ENCODE measurements around the gene C16orf95.

The C16orf95 gene

DNA sequence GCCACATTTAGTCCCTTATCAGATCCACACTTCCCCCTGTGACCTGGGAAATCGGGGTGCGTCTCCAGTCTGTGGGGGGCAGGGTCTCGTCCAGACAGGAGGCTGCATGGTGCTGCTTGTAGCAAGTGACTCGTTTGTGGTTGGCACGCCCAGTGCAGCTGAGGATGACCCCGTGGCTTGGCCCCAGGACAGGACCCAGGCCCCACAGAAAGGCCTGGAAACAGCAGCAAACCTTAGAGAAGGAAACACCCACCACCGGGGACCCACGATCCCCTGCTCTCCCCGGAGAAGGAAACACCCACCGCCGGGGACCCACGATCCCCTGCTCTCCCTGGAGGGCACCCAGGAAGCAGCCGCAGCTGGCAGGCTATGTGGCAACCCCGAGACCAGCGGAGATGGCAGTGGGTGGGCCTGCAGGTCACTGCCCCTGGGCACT lies 8.2 kb upstream of the C16orf95 start:
- Histone ChIP-seq H3K36me3 (ENCODE audit: control insufficient read depth in 5 of 5, insufficient read depth in 5 of 5, low read length in 5 of 5) (peaks cover 0 to 34% (median 23%) of the 10 kb centered on the region in 5 donors), H3K27ac (ENCODE audit: low read depth, low read length) (no peak overlapping the region), H3K4me3 (ENCODE audit: low read depth in 1 of 5, low read length in 5 of 5) (no peak overlapping the region), H3K9me3 (ENCODE audit: control insufficient read depth in 5 of 5, low read length in 5 of 5) (no peaks in the 10 kb centered on the region), H3K27me3 (ENCODE audit: control insufficient read depth in 5 of 5, insufficient read depth in 4 of 5, low read length in 5 of 5) (no peaks in the 10 kb centered on the region), H3K4me1 (ENCODE audit: control insufficient read depth in 5 of 5, insufficient read depth in 5 of 5, low read length in 5 of 5) (peaks cover 0 to 69% (median 18%) of the 10 kb centered on the region in 5 donors), H3K9ac (ENCODE audit: low read length in 5 of 5) (no peak overlapping the region)

GRCh38 chr16:87324411-87325275 lies 7.5 kb upstream of the C16orf95 start:
- peaks cover 0 to 62% (median 18%) of the 10 kb centered on the region in 5 donors for H3K4me1 ChIP-seq (ENCODE audit: control insufficient read depth in 5 of 5, insufficient read depth in 5 of 5, low read length in 5 of 5)
- no peaks in the 10 kb centered on the region for H3K27me3 ChIP-seq (ENCODE audit: control insufficient read depth in 5 of 5, insufficient read depth in 4 of 5, low read length in 5 of 5)
- H3K27ac ChIP-seq (ENCODE audit: low read depth, low read length), result no peak overlapping the region
- H3K9ac ChIP-seq (ENCODE audit: low read length in 5 of 5), result no peak overlapping the region
- H3K9me3 ChIP-seq (ENCODE audit: control insufficient read depth in 5 of 5, low read length in 5 of 5), result no peaks in the 10 kb centered on the region
- H3K4me3 ChIP-seq (ENCODE audit: low read depth in 1 of 5, low read length in 5 of 5), result no peak overlapping the region
- peaks cover 0 to 26% (median 15%) of the 10 kb centered on the region in 5 donors for H3K36me3 ChIP-seq (ENCODE audit: control insufficient read depth in 5 of 5, insufficient read depth in 5 of 5, low read length in 5 of 5)

DNA sequence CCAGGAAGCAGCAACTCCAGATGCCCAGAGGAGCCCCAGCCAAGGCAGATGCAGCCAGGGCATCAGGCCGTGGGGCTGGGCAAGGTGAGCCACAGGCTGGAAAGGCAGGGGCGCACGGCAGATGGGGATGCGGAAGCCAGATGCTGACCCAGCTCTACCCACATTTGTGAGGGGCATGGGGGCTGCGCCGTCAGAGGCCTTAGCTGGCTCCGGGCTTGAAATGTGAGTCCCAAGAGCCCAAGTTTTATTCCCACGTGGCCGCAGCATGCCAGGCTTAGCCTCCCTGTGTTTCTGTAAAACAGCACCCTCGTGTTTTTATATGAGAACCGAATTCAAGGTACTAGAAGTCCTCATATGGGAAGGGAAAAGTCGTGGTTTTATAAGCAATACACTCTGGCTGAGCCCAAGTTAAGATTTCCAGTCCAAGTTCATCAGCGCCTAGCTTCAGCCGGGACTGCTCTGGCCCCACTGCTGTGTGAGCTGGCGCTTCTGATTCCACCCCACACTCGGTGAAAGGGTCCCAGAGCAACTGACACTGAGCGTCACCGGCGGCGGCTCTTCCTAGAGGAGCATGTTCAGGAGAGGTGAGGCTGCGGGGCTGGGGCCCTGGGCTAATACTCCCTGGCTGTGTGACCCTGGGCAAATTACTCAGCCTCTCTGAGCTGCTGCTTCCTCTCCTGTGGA lies 6.7 kb upstream of the C16orf95 start:
- no peak overlapping the region for H3K4me3 ChIP-seq (ENCODE audit: low read depth in 1 of 5, low read length in 5 of 5)
- peaks cover 0 to 54% (median 18%) of the 10 kb centered on the region in 5 donors for H3K4me1 ChIP-seq (ENCODE audit: control insufficient read depth in 5 of 5, insufficient read depth in 5 of 5, low read length in 5 of 5)
- peaks cover 0 to 18% (median 11%) of the 10 kb centered on the region in 5 donors for H3K36me3 ChIP-seq (ENCODE audit: control insufficient read depth in 5 of 5, insufficient read depth in 5 of 5, low read length in 5 of 5)
- H3K27me3 ChIP-seq (ENCODE audit: control insufficient read depth in 5 of 5, insufficient read depth in 4 of 5, low read length in 5 of 5), result no peaks in the 10 kb centered on the region
- H3K27ac ChIP-seq (ENCODE audit: low read depth, low read length), result no peak overlapping the region
- H3K9ac ChIP-seq (ENCODE audit: low read length in 5 of 5), result no peak overlapping the region
- H3K9me3 ChIP-seq (ENCODE audit: control insufficient read depth in 5 of 5, low read length in 5 of 5), result no peaks in the 10 kb centered on the region

- H3K9ac ChIP-seq (ENCODE audit: low read length in 5 of 5), result no peak overlapping the region
- H3K4me1 ChIP-seq (ENCODE audit: control insufficient read depth in 5 of 5, insufficient read depth in 5 of 5, low read length in 5 of 5), result peaks cover 4 to 52% (median 25%) of the 10 kb centered on the region in 5 donors
- no peaks in the 10 kb centered on the region for H3K27me3 ChIP-seq (ENCODE audit: control insufficient read depth in 5 of 5, insufficient read depth in 4 of 5, low read length in 5 of 5)
- H3K9me3 ChIP-seq (ENCODE audit: control insufficient read depth in 5 of 5, low read length in 5 of 5), result no peaks in the 10 kb centered on the region
- H3K4me3 ChIP-seq (ENCODE audit: low read depth in 1 of 5, low read length in 5 of 5), result no peak overlapping the region
- peaks cover 0 to 10% (median 3%) of the 10 kb centered on the region in 5 donors for H3K36me3 ChIP-seq (ENCODE audit: control insufficient read depth in 5 of 5, insufficient read depth in 5 of 5, low read length in 5 of 5)
- no peak overlapping the region for H3K27ac ChIP-seq (ENCODE audit: low read depth, low read length)
These were observed 5.9 kb upstream of the C16orf95 start for GRCh38 chr16:87322833-87323726.

GRCh38 chr16:87322360-87322759 lies 5.2 kb upstream of the C16orf95 start:
- Histone ChIP-seq H3K9ac (ENCODE audit: low read length in 5 of 5) (no peak overlapping the region), H3K9me3 (ENCODE audit: control insufficient read depth in 5 of 5, low read length in 5 of 5) (no peaks in the 10 kb centered on the region), H3K4me3 (ENCODE audit: low read depth in 1 of 5, low read length in 5 of 5) (no peak overlapping the region), H3K4me1 (ENCODE audit: control insufficient read depth in 5 of 5, insufficient read depth in 5 of 5, low read length in 5 of 5) (peaks cover 6 to 49% (median 29%) of the 10 kb centered on the region in 5 donors), H3K36me3 (ENCODE audit: control insufficient read depth in 5 of 5, insufficient read depth in 5 of 5, low read length in 5 of 5) (peaks cover 0 to 5% (median 0%) of the 10 kb centered on the region in 5 donors), H3K27ac (ENCODE audit: low read depth, low read length) (no peak overlapping the region), H3K27me3 (ENCODE audit: control insufficient read depth in 5 of 5, insufficient read depth in 4 of 5, low read length in 5 of 5) (no peaks in the 10 kb centered on the region)

- H3K9ac ChIP-seq (ENCODE audit: low read length in 5 of 5), result no peak overlapping the region
- no peaks in the 10 kb centered on the region for H3K27me3 ChIP-seq (ENCODE audit: control insufficient read depth in 5 of 5, insufficient read depth in 4 of 5, low read length in 5 of 5)
- peaks cover 0 to 5% (median 0%) of the 10 kb centered on the region in 5 donors for H3K36me3 ChIP-seq (ENCODE audit: control insufficient read depth in 5 of 5, insufficient read depth in 5 of 5, low read length in 5 of 5)
- peaks cover 8 to 43% (median 26%) of the 10 kb centered on the region in 5 donors for H3K4me1 ChIP-seq (ENCODE audit: control insufficient read depth in 5 of 5, insufficient read depth in 5 of 5, low read length in 5 of 5)
- no peak overlapping the region for H3K27ac ChIP-seq (ENCODE audit: low read depth, low read length)
- H3K4me3 ChIP-seq (ENCODE audit: low read depth in 1 of 5, low read length in 5 of 5), result no peak overlapping the region
- H3K9me3 ChIP-seq (ENCODE audit: control insufficient read depth in 5 of 5, low read length in 5 of 5), result no peaks in the 10 kb centered on the region
These were observed 4.3 kb upstream of the C16orf95 start for GRCh38 chr16:87321336-87322107.

DNA sequence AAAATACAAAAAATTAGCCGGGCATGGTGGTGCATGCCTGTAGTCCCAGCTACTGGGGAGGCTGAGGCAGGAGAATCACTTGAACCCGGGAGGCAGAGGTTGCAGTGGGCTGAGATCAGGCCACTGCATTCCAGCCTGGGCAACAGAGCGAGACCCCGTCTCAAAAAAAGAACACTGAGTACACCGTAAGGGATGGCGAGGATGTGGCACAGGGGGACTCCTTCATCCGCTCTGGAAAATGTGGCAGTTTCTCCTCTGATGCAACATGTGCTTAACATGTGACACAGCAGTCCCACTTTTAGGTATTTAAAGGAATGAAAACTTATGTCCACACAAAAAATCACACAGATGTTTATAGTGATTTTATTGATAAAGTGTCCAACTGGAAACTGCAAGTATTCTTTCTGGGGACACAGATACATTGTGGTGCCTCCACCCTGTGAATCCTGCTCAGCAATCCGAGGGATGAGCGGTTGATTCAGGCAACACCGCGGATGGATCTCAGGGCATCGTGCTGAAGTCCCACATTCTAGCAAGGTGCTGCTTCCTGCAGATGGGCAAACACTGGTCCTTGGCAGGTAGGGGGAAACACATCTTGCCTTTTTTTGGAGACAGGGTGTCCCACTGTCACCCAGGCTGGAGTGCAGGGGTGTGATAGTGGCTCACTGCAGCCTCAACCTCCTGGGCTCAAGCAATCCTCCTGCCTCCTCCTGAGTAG lies 3.5 kb upstream of the C16orf95 start:
- no peak overlapping the region for H3K9ac ChIP-seq (ENCODE audit: low read length in 5 of 5)

DNA sequence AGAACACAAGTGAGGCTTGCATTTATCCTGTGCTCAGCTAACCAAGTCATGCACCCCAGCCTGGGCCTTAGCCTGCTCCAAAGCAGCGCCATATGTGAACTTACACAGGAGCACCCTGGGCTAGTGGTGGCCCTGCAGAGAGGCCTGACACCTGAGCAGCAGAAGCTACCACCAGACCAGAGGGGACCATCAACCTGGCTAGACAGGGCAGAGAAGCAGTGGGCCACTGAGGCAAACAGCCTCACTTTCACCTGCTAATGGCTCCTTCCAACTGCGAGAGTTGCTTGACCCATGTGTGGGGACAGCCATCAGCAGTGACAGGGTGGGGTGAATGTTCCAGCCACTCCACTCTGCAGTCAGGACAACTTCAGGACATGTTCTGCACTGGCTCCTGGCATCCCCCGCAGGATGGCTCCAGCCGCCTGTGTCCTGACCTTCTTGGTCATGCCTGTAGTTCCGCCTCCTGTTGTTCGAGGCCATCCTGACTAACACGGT lies 2.9 kb upstream of the C16orf95 start:
- Histone ChIP-seq H3K9me3 (ENCODE audit: control insufficient read depth in 5 of 5, low read length in 5 of 5) (no peaks in the 10 kb centered on the region), H3K4me3 (ENCODE audit: low read depth in 1 of 5, low read length in 5 of 5) (no peak overlapping the region), H3K27ac (ENCODE audit: low read depth, low read length) (no peak overlapping the region)

More for the DNA sequence above, 3.5 kb upstream of the C16orf95 start:
- no peak overlapping the region for H3K4me3 ChIP-seq (ENCODE audit: low read depth in 1 of 5, low read length in 5 of 5)
- H3K9me3 ChIP-seq (ENCODE audit: control insufficient read depth in 5 of 5, low read length in 5 of 5), result no peaks in the 10 kb centered on the region
- H3K27me3 ChIP-seq (ENCODE audit: control insufficient read depth in 5 of 5, insufficient read depth in 4 of 5, low read length in 5 of 5), result no peaks in the 10 kb centered on the region
- peaks cover 0 to 5% (median 0%) of the 10 kb centered on the region in 5 donors for H3K36me3 ChIP-seq (ENCODE audit: control insufficient read depth in 5 of 5, insufficient read depth in 5 of 5, low read length in 5 of 5)
- peaks cover 8 to 35% (median 29%) of the 10 kb centered on the region in 5 donors for H3K4me1 ChIP-seq (ENCODE audit: control insufficient read depth in 5 of 5, insufficient read depth in 5 of 5, low read length in 5 of 5)
- H3K27ac ChIP-seq (ENCODE audit: low read depth, low read length), result no peak overlapping the region

More for the DNA sequence above, 2.9 kb upstream of the C16orf95 start:
- Histone ChIP-seq H3K36me3 (ENCODE audit: control insufficient read depth in 5 of 5, insufficient read depth in 5 of 5, low read length in 5 of 5) (peaks cover 0 to 5% (median 0%) of the 10 kb centered on the region in 5 donors), H3K4me1 (ENCODE audit: control insufficient read depth in 5 of 5, insufficient read depth in 5 of 5, low read length in 5 of 5) (peaks cover 8 to 28% (median 24%) of the 10 kb centered on the region in 5 donors), H3K9ac (ENCODE audit: low read length in 5 of 5) (no peak overlapping the region), H3K27me3 (ENCODE audit: control insufficient read depth in 5 of 5, insufficient read depth in 4 of 5, low read length in 5 of 5) (no peaks in the 10 kb centered on the region)
